ENCODE results near the gene TSPAN1.

DNA sequence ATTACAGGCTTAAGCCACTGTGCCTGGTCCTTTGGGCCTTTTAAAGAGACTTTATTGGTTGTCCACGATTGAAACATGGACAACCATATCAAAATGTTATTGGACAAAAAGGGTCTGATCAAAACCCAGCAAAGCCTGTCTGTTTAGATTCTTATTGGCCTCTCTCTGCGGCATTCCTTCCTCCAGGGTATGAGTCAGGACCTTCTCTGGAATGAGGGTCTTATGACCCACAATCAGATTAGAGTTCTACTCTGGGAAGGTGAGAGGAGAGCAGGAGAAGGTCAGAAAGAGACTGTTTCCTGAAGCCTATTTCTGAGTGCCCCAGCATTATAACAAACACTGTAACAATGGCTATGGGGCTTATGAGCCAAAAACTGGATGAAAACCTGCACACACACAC, 36.2 kb downstream of the TSPAN1 start:
- TF ChIP-seq, protein P1, sequence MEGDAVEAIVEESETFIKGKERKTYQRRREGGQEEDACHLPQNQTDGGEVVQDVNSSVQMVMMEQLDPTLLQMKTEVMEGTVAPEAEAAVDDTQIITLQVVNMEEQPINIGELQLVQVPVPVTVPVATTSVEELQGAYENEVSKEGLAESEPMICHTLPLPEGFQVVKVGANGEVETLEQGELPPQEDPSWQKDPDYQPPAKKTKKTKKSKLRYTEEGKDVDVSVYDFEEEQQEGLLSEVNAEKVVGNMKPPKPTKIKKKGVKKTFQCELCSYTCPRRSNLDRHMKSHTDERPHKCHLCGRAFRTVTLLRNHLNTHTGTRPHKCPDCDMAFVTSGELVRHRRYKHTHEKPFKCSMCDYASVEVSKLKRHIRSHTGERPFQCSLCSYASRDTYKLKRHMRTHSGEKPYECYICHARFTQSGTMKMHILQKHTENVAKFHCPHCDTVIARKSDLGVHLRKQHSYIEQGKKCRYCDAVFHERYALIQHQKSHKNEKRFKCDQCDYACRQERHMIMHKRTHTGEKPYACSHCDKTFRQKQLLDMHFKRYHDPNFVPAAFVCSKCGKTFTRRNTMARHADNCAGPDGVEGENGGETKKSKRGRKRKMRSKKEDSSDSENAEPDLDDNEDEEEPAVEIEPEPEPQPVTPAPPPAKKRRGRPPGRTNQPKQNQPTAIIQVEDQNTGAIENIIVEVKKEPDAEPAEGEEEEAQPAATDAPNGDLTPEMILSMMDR (IDR thresholded peaks at IDR 0.05) = no peak
- TF ChIP-seq POLR2A (IDR thresholded peaks at IDR 0.05) (no peak), EP300 (IDR thresholded peaks at IDR 0.05; ENCODE audit: low read depth) (no peak), POLR2AphosphoS5 (IDR thresholded peaks at IDR 0.05) (no peak)
